ENCODE data around the gene TMEM145.
A peak's percentile ranks its signal among the peaks of the same experiment; 100 is the strongest.

TMEM145 gene

DNA sequence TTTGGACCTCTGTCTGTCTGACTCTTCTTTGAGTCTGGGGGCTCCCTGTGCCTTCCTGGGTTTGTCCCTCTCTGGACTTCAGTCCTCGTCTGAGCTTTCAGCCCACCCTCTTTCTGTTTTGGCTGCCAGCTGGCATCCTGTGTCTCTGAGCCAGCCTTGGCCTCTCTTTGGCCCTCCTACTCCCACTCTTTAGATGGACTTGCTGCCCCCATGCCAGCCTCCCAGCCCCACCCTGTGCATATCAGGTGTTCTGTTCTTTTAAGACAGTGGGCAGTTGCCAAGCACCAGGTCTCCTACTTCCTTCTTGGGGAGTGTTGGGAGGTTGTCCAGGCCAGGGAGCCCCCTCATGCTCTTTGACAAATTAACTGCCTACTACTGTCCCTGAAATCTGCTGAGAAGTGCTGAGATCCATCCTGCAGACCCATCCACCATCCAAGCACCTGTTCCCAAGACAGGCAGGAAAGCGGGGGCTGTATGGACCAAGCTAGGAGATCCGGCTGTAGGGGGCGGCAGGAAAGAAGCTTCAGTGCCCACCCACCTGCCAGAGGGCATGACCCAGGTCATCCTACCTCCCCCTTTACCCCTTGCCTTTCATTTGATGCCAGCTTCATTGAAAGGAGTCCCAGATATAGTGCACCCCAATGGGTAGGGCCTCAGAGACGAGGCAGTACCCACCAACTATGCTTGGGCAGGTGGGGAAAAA is 34.5 kb upstream of the TMEM145 start:
- no peak for DNase-seq

DNA sequence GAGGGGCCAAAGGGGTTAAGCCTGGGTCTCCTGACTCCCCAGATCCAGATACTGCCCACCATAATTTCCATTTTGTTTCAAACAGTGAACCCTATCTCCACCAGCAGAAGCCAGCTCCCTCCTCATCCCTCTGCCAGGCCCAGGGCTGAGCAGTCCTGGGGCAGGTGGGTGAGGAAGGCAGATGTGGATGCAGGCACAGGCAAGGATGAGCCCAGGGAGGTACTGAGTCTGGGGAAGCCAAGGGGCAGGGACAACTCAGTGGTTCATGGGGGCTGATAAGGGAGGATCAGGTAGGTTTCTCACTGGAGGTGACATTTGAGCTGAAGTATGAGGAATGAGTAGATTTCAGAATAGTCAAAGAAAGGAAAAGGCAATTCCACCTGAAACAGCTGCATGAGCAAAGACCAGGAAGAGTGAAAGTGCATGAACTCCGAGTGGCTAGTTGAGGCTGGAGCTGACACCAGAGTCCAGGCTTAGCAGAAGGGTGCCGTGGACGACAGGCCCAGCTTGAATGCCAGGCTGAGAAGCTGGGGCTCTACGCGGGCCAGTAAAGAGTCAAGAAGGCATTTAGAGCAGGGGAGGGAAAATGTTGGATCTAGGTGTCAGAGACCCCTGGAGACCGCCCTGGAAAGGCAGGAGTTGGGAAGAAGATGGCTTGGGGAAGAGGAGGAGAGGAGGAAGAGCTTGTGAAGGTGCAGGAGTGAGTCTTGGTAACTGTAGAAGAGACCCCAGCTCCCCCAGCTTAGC is 33.8 kb upstream of the TMEM145 start:
- no peak for DNase-seq

DNA sequence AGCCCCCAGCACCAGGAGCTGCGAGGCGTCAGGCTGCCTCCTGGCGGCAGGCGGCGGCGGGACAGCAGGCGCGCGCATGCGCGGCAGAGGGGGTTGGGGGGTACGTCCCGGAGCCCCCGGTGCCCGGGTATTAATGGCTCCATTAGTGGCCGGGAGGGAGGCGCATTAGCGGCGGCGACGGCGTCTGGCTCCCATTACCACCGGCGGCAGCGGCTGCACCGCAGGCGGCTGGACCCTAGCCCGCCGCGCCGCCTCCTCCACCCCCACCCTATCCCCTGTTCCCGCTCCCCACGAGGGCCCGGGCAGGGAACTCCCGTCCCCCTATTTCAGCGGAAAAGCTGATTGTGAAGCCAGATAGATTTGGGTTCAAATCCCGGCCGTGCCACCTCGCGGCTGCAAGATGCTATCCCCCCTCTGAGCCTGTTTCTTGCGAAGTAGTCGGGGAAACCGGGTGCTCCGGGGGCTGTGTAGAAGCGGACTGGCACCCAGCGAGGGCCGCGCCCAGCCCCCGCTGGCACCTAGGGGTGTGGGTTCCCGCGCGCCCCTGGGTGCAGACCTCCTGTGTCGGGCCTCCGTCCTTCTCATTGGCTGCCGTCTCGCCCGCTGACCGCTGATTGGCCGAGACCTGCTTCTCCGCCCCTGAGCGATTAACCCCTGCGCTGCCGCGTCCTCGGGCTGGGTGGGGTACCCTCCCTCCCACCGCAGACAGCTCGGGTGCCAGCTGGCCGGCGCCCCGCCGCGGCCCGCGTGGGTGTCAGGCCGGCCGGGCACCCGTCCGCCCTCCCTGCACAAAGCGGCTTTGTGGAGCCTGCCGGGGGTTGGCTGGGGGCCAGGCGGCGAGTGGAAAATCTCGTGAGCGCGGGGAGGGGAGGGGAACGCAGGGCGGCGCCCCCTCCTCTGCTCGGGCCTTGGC is 33.0 kb upstream of the TMEM145 start:
- DNase-seq: peak; percentile 77 to 85 (median 78)

DNA sequence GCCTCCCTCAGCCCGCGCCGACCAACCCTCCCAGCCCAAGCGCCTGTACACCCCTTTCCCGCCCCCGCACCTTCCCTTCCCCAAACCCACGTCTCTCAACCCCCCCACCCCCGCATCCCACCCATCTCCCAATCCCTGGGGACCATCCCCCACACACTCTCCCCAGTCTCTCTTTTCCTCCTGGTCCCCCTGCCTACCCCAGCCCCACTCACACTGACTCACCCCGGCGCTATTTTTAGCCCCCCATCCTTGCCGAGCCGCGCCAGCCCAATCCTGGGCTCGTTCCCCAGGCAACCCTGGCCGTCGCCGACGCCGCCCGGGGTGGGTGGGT is 32.3 kb upstream of the TMEM145 start:
- peak in 1 of 3 donors; percentile 37 for DNase-seq

DNA sequence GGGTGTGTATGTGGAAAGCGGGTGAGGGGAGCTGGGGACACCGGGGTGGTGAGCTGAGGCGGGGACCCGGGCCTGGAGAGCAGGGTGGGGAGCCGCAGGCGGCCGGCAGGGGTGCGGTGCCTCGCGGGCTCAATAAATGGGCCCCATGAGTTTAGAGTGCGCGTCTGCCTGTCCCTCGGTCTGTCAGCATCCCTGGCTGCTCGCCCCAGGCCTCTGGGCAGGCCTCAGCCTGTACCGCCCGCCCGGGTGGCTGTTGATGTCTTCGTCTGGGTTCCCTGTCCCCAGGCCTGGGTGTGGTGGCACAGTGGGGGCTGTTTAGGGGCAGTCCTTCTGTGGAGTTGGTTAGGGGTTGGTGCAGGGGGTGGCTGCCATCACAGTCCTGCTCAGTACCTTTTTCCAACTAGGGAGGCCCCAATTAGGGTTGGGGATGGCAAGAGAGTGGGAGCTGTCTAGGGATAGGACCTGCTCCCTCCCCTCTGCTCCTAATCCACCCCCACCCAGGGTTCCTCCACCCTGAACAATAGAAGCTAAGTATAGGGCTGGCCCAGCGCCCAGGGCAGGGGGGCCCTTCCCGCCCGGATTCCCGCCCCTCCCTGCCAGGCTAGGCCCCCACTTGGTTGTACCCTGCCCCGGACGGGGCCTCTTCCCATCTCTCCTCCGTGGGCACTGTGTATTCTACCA is 31.8 kb upstream of the TMEM145 start:
- DNase-seq: no peak

DNA sequence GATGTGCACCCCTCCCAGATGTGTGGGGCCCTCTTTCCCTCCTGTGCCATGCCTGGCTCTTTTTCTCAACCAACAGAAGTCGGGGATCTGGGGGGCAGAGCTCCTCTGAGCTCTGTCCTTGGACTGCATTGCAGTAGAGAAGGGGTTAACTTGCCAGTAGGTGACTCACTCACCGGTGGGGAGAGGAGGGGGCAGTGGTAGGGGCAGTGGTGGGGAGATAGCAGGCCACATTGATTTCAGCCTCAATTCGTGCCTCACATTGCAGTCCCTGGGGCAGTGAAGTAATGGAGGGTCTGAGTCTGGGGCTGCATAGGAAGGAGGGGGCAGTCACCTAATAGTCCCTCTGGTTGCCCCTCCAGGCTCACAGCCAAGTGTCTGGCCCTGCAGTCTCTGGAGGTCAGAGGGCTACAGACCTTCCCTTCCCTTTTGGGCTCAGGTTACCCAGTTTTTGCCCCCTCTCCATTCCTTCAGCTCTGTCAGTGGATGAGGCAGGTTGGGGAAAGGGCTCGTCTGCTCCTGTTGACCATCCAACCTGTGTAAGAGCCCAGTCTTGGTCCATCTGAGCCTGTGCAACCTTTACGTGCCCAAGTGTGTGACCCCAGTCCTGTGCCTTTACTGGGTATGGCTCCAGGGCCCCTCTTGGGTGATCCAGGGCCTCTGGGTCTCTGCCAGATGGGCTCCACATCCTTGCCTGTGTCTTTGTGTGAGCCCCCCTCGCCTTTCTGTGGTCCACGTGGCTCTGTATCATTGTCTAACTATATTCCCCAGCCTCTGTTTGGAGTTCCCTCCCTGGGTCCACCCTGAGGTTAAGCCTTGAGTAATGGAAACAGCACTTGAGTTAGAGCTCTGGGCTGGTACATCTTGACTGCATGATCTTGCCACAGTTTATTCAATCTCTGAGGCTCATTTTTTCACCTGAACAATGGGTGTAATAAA is 31.0 kb upstream of the TMEM145 start:
- DNase-seq: peak; percentile 28 to 46 (median 44)

DNA sequence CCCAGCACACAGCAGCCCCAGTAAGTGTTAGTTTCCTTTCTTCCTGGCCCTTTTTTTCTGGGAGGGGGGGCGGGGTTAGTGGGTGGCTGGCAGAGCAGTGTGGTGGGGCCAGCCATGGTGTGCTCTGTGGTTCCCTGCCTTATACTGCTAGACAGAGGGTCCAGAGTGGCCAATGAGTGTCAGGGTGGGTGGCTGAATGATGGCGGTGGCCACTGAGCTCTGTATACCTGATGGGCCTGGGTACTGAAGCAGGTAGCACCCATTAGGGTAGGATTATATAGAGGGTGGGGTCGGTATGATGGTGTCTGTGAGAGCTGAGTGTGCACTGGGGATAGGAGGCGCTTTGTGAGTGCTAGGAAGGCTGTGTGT is 30.3 kb upstream of the TMEM145 start:
- no peak for DNase-seq

DNA sequence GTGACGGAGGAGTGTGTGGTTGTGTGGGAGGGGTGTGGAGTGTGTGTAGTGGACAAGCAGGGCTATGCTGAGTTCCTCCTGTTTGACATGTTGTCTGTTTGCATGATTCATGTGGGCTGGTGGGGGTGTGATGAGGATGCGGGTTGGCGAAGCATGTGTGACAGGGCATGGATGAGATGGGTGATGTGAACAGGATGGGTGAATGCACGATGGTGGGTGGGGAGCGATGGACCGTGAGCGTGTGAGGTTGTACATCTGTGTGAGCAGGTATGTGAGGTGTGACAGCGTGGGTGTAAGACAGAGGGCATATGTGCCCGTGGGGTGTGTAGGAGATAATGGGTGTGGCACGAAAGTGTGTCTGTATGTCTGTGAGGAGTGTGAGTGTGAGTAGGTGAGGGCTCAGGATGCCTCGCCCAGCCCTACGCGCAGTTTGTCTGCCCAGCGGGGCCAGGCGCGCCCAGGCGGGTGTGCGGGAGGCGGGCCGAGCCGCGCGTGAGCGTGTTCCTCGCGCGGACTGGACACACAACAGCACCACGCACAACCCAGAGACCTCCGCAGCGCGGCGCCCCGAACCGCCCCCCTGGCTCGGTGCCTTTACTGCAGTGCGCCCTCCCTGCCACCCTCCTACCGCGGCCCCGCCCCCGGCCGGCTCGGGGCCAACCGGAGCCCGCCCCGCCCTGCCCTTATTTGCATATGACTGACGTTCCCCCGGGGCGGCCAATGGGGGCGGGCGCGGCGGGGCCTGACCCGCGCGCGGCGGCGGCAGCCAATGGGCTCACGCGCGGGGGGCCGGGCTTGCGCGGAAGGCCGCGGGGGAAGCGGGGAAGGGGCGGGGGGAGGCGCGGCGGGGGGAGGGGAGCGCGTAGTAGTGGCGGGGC is 29.7 kb upstream of the TMEM145 start:
- DNase-seq: peak; percentile 96 to 100 (median 98)

DNA sequence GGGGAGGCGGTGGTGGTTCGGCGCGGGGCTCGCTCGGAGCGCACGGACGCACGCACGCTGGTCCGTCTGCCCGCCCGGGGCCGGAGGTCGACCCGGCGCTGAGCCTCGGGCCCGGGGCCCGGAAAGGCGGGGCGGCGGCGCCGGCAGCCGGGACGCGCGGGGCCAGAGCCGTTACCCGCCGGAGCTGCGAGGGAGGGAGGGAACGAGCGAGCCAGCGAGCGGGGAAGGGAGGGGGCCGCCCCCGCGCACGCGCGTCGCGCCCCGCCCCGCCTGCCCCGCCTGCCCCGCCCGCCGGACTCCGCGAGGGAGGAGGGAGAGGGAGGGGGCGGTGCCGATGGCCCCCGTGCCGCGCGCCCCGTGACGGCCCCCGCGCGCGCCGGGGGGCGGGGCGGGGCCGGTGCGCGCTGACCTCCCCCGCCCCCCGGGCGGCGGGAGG is 29.0 kb upstream of the TMEM145 start:
- DNase-seq: peak; percentile 80 to 96 (median 89)

DNA sequence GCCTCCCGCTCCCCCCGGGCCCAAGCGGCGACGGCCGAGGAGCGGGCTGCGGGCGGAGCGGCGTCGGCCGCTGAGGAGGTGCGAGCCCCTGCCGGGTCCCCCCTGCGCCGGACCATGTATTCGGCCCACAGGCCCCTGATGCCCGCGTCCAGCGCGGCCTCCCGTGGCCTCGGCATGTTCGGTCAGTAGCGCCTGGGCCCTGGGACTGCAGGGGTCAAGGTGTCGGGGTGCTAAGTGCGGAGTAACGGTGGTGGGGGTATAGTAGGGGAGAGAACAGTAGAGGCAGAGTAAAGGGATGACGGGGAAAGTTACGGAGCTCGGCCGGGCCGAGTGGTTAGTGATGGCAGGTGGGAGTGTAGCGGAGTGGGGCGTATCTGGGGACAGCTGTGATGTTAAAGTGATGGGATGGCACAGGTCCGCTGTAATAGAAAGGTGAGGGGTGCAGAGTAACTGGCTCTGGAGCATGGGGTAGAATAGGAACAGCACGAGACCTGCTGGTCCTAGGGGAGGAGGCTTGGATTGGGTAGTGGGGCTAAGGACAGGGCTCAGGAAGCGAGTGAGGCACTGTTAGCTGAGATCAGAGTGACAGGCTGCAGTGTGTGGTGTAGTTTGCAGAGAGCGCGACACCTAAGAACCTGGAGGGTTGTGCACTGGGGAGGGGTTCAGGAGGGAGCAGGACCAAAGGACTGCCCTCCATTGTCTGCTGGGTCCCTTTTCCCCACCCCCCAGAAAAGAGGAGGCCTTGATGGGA is 28.3 kb upstream of the TMEM145 start:
- DNase-seq: no peak

DNA sequence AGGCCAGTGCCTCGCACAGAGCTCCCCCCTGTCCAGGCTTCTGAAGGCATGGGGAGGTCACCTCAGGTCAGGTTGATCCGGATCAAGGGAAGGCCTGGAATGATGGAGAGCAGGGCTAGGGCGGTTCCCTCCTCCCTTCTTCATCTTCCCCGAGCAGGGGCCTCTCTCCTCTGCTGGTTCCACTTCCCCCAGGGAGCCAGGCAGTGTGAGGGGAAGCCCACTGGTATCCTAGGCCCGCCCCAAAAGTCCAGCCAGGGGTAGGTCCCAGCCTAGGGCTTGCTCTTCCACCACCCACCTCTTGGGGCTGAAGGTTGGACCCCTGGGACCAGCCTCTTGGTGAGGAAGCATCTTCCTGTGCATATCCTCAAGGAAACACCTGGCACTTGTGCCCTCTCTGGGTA is 27.6 kb upstream of the TMEM145 start:
- peak; percentile 55 to 69 (median 57) for DNase-seq

DNA sequence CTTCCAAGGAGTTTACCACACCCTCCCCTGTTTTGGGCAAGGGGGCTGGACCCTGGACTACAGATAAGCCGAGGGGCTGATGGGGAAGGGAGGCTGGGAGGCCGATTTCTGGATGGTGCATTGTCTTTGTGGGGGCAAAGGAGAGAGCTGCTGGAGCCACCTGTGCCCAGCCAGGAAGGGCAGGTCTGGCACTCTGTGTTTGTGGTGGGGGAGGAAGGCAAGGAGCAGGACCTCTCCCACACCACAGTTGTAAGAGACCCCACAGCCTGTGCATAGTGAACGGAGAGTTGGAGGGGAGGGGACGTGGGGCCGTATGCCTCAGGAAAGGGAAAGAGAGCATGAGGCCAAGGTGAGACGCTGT is 27.1 kb upstream of the TMEM145 start:
- DNase-seq: no peak

DNA sequence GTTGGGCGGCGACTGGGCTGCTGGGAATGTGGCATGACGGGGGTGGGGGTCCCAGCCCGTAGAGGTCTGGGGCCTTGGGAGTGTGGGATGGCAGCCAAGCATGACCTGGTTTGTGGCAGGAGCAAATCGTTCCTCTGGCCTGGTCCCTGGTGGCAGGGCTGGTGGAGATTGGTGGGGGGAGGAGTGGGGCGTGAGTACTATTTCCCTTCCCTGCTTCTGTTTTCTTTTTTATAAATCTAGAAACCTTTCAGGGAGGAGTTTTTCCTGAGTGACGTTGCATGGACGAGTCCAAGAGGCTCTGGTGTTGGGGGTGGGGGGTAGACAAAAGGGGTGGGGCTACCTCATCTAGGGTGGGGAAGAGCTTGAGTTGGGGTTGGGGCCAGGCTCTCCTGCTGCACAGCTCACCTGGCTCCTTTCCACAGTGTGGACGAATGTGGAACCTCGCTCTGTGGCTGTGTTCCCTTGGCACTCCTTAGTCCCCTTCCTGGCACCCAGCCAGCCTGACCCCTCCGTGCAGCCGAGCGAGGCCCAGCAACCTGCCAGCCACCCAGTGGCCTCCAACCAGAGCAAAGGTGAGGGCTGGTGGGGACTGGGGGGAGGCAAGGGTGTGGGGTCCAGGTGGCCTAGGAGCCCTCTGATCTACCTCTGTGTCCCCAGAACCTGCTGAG is 26.6 kb upstream of the TMEM145 start:
- DNase-seq: peak in 2 of 3 donors; percentile 36 to 42

DNA sequence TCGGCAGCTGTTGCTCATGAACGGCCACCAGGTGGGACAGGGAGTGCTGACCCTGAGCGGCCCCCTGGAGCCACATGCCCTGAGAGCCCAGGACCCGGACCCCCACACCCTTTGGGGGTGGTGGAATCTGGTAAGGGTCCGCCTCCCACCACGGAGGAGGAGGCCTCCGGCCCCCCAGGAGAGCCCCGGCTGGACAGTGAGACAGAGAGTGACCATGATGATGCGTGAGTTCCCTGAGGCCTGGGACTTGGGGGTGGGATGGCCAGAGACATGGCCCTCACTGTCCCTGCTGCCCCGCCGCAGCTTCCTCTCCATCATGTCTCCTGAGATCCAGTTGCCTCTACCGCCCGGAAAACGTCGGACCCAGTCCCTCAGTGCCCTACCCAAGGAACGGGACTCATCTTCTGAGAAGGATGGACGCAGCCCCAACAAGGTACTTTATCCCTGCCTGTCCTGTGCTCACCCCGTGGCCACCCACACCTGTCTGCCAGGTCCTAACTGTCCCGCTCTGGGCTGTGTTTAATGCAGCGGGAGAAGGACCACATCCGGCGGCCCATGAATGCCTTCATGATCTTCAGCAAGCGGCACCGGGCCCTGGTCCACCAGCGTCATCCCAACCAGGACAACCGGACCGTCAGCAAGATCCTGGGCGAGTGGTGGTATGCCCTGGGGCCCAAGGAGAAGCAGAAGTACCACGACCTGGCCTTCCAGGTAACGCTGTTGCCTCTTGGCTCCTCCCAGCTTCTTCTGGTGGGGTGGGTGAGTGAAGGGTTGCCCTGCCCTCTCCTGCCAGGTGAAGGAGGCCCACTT is 25.9 kb upstream of the TMEM145 start:
- DNase-seq: no peak

DNA sequence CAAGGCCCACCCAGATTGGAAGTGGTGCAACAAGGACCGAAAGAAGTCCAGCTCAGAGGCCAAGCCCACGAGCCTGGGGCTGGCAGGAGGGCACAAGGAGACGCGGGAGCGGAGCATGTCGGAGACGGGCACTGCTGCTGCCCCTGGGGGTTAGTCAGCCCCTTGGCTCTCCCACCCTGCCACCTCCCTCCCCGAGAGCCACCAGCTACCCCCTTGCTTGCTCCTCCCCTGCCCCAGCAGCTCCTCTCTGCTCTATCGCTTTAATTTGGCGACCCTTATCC is 25.3 kb upstream of the TMEM145 start:
- no peak for DNase-seq

DNA sequence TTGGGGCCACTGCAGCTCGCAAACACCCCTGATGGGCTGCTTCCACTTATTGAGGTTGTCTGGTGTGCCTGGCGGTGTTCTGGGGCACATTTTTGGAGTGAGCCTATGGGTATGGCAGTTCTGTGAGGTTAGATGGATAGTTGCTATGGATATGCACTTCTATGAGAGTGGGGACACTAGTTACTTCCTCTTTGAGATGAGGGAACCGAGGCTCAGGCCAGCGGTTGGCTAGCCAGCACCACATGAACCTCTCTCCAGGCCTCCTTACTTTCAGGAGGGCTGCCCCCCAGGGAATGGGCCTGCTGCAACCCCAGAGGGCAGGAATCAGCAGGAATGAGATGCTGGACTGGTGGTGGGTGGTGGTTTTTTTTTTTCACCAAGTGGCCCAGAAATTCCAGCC is 24.7 kb upstream of the TMEM145 start:
- DNase-seq: no peak

DNA sequence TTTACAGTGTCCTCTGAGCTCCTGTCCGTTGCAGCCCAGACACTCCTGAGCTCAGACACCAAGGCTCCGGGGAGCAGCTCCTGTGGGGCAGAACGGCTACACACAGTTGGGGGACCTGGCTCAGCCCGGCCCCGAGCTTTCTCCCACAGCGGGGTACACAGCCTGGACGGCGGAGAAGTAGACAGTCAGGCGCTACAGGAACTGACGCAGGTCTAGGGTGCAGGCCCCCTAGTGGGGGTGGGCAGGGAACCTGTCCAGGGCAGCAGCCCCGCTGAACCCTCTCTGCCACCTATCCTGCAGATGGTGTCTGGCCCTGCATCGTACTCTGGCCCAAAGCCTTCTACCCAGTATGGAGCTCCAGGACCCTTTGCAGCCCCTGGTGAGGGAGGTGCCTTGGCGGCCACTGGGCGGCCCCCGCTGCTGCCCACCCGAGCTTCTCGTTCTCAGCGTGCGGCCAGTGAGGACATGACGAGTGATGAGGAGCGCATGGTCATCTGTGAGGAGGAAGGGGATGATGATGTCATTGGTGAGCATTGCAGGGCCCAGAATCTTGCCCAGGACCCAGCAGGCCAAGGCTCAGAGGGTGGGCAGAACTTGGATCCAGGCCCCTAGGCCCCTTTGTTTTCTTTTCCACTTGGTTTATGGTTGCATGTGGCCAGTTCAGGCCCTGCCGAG is 24.1 kb upstream of the TMEM145 start:
- DNase-seq: no peak

DNA sequence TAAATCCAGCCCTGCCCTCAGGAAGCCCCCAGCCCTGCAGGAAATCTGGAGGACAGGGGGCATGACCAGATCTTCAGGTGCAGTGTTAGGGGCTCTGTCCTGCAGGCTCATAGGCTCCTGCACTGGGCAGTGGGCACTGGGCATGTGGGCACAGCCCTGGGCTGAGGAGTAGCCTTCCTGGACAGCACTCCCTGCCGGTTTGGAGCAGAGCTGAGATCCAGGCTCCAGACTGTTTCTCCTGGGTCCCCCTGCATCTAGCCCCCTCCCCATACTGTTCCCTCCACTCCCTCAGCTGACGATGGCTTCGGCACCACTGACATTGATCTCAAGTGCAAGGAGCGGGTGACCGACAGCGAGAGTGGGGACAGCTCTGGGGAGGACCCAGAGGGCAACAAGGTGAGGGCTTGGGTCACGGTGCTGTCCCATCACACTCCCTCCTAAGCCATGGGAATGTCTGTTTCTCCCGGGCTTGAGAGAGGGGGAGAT is 23.5 kb upstream of the TMEM145 start:
- no peak for DNase-seq
